ENCODE measurements around the gene ACER2.

DNA sequence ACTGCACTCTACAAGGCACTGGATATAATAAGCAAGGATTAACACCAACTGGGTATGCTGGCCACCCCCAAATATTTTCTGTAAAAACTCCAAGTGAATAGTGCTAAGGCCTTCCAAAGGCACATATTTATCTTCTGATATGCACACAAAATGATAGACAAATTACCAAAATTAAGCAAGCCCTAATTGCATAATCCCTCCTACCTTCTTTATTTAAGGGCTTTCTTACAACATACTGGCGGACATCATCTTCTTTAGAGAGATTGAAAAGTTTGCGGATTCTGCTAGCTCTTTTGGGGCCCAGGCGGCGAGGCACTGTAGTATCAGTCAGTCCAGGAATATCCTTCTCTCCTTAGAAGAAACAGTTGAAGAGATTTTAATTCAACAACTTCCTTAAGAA, 30.6 kb upstream of the ACER2 start:
- no peak for TF ChIP-seq ISL1 (CRISPR knock-in tag; IDR thresholded peaks at IDR 0.05)
- no peak for TF ChIP-seq ZFP30 (CRISPR knock-in tag; IDR thresholded peaks at IDR 0.05)
- TF ChIP-seq, protein P1, sequence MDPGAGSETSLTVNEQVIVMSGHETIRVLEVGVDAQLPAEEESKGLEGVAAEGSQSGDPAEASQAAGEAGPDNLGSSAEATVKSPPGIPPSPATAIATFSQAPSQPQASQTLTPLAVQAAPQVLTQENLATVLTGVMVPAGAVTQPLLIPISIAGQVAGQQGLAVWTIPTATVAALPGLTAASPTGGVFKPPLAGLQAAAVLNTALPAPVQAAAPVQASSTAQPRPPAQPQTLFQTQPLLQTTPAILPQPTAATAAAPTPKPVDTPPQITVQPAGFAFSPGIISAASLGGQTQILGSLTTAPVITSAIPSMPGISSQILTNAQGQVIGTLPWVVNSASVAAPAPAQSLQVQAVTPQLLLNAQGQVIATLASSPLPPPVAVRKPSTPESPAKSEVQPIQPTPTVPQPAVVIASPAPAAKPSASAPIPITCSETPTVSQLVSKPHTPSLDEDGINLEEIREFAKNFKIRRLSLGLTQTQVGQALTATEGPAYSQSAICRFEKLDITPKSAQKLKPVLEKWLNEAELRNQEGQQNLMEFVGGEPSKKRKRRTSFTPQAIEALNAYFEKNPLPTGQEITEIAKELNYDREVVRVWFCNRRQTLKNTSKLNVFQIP (CRISPR knock-in tag; IDR thresholded peaks at IDR 0.05; ENCODE audit: borderline replicate concordance, low read depth) = no peak
- TF ChIP-seq ZFP3 (CRISPR knock-in tag; IDR thresholded peaks at IDR 0.05) = no peak
- TF ChIP-seq, protein P2, sequence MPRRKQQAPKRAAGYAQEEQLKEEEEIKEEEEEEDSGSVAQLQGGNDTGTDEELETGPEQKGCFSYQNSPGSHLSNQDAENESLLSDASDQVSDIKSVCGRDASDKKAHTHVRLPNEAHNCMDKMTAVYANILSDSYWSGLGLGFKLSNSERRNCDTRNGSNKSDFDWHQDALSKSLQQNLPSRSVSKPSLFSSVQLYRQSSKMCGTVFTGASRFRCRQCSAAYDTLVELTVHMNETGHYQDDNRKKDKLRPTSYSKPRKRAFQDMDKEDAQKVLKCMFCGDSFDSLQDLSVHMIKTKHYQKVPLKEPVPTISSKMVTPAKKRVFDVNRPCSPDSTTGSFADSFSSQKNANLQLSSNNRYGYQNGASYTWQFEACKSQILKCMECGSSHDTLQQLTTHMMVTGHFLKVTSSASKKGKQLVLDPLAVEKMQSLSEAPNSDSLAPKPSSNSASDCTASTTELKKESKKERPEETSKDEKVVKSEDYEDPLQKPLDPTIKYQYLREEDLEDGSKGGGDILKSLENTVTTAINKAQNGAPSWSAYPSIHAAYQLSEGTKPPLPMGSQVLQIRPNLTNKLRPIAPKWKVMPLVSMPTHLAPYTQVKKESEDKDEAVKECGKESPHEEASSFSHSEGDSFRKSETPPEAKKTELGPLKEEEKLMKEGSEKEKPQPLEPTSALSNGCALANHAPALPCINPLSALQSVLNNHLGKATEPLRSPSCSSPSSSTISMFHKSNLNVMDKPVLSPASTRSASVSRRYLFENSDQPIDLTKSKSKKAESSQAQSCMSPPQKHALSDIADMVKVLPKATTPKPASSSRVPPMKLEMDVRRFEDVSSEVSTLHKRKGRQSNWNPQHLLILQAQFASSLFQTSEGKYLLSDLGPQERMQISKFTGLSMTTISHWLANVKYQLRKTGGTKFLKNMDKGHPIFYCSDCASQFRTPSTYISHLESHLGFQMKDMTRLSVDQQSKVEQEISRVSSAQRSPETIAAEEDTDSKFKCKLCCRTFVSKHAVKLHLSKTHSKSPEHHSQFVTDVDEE (CRISPR knock-in tag; IDR thresholded peaks at IDR 0.05) = no peak
- no peak for TF ChIP-seq SNAI2 (CRISPR knock-in tag; IDR thresholded peaks at IDR 0.05)
- TF ChIP-seq, protein P3, sequence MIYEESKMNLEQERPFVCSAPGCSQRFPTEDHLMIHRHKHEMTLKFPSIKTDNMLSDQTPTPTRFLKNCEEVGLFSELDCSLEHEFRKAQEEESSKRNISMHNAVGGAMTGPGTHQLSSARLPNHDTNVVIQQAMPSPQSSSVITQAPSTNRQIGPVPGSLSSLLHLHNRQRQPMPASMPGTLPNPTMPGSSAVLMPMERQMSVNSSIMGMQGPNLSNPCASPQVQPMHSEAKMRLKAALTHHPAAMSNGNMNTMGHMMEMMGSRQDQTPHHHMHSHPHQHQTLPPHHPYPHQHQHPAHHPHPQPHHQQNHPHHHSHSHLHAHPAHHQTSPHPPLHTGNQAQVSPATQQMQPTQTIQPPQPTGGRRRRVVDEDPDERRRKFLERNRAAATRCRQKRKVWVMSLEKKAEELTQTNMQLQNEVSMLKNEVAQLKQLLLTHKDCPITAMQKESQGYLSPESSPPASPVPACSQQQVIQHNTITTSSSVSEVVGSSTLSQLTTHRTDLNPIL (CRISPR knock-in tag; IDR thresholded peaks at IDR 0.05; ENCODE audit: low read depth) = no peak
- no peak for TF ChIP-seq OSR1 (CRISPR knock-in tag; IDR thresholded peaks at IDR 0.05)
- TF ChIP-seq, protein P4, sequence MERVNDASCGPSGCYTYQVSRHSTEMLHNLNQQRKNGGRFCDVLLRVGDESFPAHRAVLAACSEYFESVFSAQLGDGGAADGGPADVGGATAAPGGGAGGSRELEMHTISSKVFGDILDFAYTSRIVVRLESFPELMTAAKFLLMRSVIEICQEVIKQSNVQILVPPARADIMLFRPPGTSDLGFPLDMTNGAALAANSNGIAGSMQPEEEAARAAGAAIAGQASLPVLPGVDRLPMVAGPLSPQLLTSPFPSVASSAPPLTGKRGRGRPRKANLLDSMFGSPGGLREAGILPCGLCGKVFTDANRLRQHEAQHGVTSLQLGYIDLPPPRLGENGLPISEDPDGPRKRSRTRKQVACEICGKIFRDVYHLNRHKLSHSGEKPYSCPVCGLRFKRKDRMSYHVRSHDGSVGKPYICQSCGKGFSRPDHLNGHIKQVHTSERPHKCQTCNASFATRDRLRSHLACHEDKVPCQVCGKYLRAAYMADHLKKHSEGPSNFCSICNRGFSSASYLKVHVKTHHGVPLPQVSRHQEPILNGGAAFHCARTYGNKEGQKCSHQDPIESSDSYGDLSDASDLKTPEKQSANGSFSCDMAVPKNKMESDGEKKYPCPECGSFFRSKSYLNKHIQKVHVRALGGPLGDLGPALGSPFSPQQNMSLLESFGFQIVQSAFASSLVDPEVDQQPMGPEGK (CRISPR knock-in tag; IDR thresholded peaks at IDR 0.05; ENCODE audit: borderline replicate concordance) = no peak
- TF ChIP-seq ZC3H10 (CRISPR knock-in tag; IDR thresholded peaks at IDR 0.05) = no peak

Measured in SK-N-SH treated with all-trans-retinoic acid at 6 μM for 48 hours (cell line).